ENCODE measurements around the gene KMT2B. TPM values are rescaled to one million over a fixed set of nuclear protein-coding genes. Genes with fewer than 3 reads are reported as not detected.

The KMT2B gene
- total RNA-seq, 1 experiment from 2014 or later, result 10.8 TPM

- no peaks in the 10 kb centered on the region for H3K79me2 ChIP-seq (ENCODE audit: low read length)
- H2AFZ ChIP-seq (ENCODE audit: low read length), result no peak overlapping the region
- intact Hi-C loops (cut with micrococcal nuclease), result no loop called here
- no peaks in the 10 kb centered on the region for H3F3A ChIP-seq (ENCODE audit: low read length, unreplicated experiment)
- H4K20me1 ChIP-seq (ENCODE audit: low read length), result no peaks in the 10 kb centered on the region
- ATAC-seq (no peak), DNase-seq (no peak)
- no peak overlapping the region for H3K27ac ChIP-seq (ENCODE audit: low read length)
- no peak overlapping the region for H3K4me2 ChIP-seq (ENCODE audit: low read length)
- no peaks in the 10 kb centered on the region for H3K4me1 ChIP-seq (ENCODE audit: insufficient read depth, low read length)
- POLR2A ChIA-PET (ENCODE audit: unreplicated experiment), result interaction anchor here (0.6 kb wide), 1 partner anchor 25 kb away, joined by 4 read pairs; no protein-coding TSS in a partner anchor
- BruUV-seq (replicated peaks), result no TSS peak
- H3K36me3 ChIP-seq (ENCODE audit: low read depth, low read length), result no peaks in the 10 kb centered on the region
- H3K9ac ChIP-seq (ENCODE audit: low read length), result no peak overlapping the region
- H3K9me3 ChIP-seq (ENCODE audit: low read length), result no peaks in the 10 kb centered on the region
- no peaks in the 10 kb centered on the region for H3K9me2 ChIP-seq (replicated peaks; ENCODE audit: low read length)
- CTCF ChIA-PET, result no interaction called here
- 0 out of 2 replicates have a peak, but pooled peaks cover 7% of the 10 kb centered on the region for H3K27me3 ChIP-seq (ENCODE audit: low read length)
- H3K4me3 ChIP-seq (ENCODE audit: low read length), result no peak overlapping the region
- TF ChIP-seq EZH2phosphoT487 (IDR thresholded peaks at IDR 0.05; ENCODE audit: borderline replicate concordance, low read length) (no peak), EZH2 (IDR thresholded peaks at IDR 0.05; ENCODE audit: low read length, unreplicated experiment) (no peak)
- TF ChIP-seq, protein P1, sequence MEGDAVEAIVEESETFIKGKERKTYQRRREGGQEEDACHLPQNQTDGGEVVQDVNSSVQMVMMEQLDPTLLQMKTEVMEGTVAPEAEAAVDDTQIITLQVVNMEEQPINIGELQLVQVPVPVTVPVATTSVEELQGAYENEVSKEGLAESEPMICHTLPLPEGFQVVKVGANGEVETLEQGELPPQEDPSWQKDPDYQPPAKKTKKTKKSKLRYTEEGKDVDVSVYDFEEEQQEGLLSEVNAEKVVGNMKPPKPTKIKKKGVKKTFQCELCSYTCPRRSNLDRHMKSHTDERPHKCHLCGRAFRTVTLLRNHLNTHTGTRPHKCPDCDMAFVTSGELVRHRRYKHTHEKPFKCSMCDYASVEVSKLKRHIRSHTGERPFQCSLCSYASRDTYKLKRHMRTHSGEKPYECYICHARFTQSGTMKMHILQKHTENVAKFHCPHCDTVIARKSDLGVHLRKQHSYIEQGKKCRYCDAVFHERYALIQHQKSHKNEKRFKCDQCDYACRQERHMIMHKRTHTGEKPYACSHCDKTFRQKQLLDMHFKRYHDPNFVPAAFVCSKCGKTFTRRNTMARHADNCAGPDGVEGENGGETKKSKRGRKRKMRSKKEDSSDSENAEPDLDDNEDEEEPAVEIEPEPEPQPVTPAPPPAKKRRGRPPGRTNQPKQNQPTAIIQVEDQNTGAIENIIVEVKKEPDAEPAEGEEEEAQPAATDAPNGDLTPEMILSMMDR (conservative IDR thresholded peaks at IDR 0.05; ENCODE audit: low read depth, low read length), result no peak
Measured at GRCh38 chr19:35670686-35671085, 47.1 kb upstream of the KMT2B start.

DNA sequence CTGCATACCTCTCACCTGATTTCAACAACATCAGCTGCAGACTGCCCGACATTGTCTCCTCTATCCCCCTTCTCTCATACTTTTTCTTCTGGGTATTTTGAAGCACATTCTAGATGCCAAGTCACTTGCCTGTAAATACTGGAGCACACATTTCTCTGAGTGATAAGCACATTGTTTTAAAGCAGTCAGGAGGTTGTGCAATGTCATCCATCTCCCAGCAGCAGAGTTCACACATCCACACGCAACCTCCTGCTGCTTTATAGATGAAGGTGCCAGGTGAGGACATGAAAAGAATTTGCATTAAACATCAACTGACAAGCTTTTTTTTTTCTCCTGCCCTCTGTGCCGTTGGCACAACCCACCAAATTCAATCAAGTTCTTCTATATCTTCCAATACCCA is 46.0 kb upstream of the KMT2B start:
- ATAC-seq, result no peak
- TF ChIP-seq EZH2 (IDR thresholded peaks at IDR 0.05; ENCODE audit: low read length, unreplicated experiment), result no peak
- TF ChIP-seq, protein P1 (conservative IDR thresholded peaks at IDR 0.05; ENCODE audit: low read depth, low read length), result no peak
- no peak for TF ChIP-seq EZH2phosphoT487 (IDR thresholded peaks at IDR 0.05; ENCODE audit: borderline replicate concordance, low read length)
- no peak for DNase-seq
- Histone ChIP-seq H2AFZ (ENCODE audit: low read length) (no peak overlapping the region), H3K79me2 (ENCODE audit: low read length) (no peaks in the 10 kb centered on the region), H3K36me3 (ENCODE audit: low read depth, low read length) (no peaks in the 10 kb centered on the region), H3K9me2 (replicated peaks; ENCODE audit: low read length) (no peaks in the 10 kb centered on the region), H3K4me2 (ENCODE audit: low read length) (no peak overlapping the region), H4K20me1 (ENCODE audit: low read length) (no peaks in the 10 kb centered on the region), H3K9me3 (ENCODE audit: low read length) (no peaks in the 10 kb centered on the region), H3K4me3 (ENCODE audit: low read length) (no peak overlapping the region), H3F3A (ENCODE audit: low read length, unreplicated experiment) (no peaks in the 10 kb centered on the region), H3K9ac (ENCODE audit: low read length) (no peak overlapping the region), H3K27ac (ENCODE audit: low read length) (no peak overlapping the region), H3K4me1 (ENCODE audit: insufficient read depth, low read length) (no peaks in the 10 kb centered on the region), H3K27me3 (ENCODE audit: low read length) (0 out of 2 replicates have a peak, but pooled peaks cover 7% of the 10 kb centered on the region)
- CTCF ChIA-PET, result no interaction called here
- intact Hi-C loops (cut with micrococcal nuclease), result no loop called here
- BruUV-seq (replicated peaks), result no TSS peak
- POLR2A ChIA-PET (ENCODE audit: unreplicated experiment), result no interaction called here

GRCh38 chr19:35673121-35673804 is 44.5 kb upstream of the KMT2B start:
- intact Hi-C loops (cut with micrococcal nuclease), result no loop called here
- POLR2A ChIA-PET (ENCODE audit: unreplicated experiment), result no interaction called here
- H3K4me2 ChIP-seq (ENCODE audit: low read length), result no peak overlapping the region
- H3K36me3 ChIP-seq (ENCODE audit: low read depth, low read length), result no peaks in the 10 kb centered on the region
- no peaks in the 10 kb centered on the region for H3K79me2 ChIP-seq (ENCODE audit: low read length)
- ATAC-seq (no peak), DNase-seq (no peak)
- H3K27me3 ChIP-seq (ENCODE audit: low read length), result 0 out of 2 replicates have a peak, but pooled peaks cover 7% of the 10 kb centered on the region
- no peak overlapping the region for H3K9ac ChIP-seq (ENCODE audit: low read length)
- no peak overlapping the region for H3K4me3 ChIP-seq (ENCODE audit: low read length)
- no peak overlapping the region for H2AFZ ChIP-seq (ENCODE audit: low read length)
- CTCF ChIA-PET, result no interaction called here
- H3K9me3 ChIP-seq (ENCODE audit: low read length), result no peaks in the 10 kb centered on the region
- no TSS peak for BruUV-seq (replicated peaks)
- H3F3A ChIP-seq (ENCODE audit: low read length, unreplicated experiment), result no peaks in the 10 kb centered on the region
- H4K20me1 ChIP-seq (ENCODE audit: low read length), result no peaks in the 10 kb centered on the region
- H3K9me2 ChIP-seq (replicated peaks; ENCODE audit: low read length), result no peaks in the 10 kb centered on the region
- no peaks in the 10 kb centered on the region for H3K4me1 ChIP-seq (ENCODE audit: insufficient read depth, low read length)
- TF ChIP-seq, protein P1 (conservative IDR thresholded peaks at IDR 0.05; ENCODE audit: low read depth, low read length), result no peak
- H3K27ac ChIP-seq (ENCODE audit: low read length), result no peak overlapping the region

All from PC-3 (cell line).